HepG2 (cell line): ENCODE data around the gene IQGAP2. TPM values are rescaled to one million over a fixed set of nuclear protein-coding genes. Genes with fewer than 3 reads are reported as not detected.
A peak's percentile ranks its signal among the peaks of the same experiment; 100 is the strongest.

Source experiments
- EEA1 ChIP-seq: sonication (generic); formaldehyde crosslinking; IDR thresholded peaks from 2 replicates; pipeline ENCODE4 v1.5.1; 2020; ENCODE audit warnings: mild to moderate bottlenecking, missing genetic modification reagents, borderline replicate concordance
- IKZF5 ChIP-seq: IDR thresholded peaks from 2 replicates; pipeline ENCODE4 v1.6.1; 2018; ENCODE audit warnings: missing genetic modification reagents, mild to moderate bottlenecking, missing compliant biosample characterization
- KDM3A ChIP-seq: IDR thresholded peaks from 2 replicates; pipeline ENCODE4 v1.6.1; 2018; ENCODE audit warnings: low read depth, missing compliant biosample characterization
- MED13 ChIP-seq: sonication (generic); formaldehyde crosslinking; IDR thresholded peaks from 2 replicates; pipeline ENCODE4 v1.5.0; 2020; ENCODE audit warnings: missing genetic modification reagents
- NCOR1 ChIP-seq: fragments of 200-600 bp; sonication (generic); IDR thresholded peaks from 2 replicates; pipeline ENCODE4 v1.7.0; 2017; ENCODE audit warnings: antibody characterized with exemption, low read length, borderline replicate concordance
- RARG ChIP-seq: sonication (generic); formaldehyde crosslinking; IDR thresholded peaks from 2 replicates; pipeline ENCODE4 v1.4.0; 2020; ENCODE audit warnings: low read depth, mild to moderate bottlenecking, missing genetic modification reagents
- SCMH1 ChIP-seq: sonication (generic); formaldehyde crosslinking; IDR thresholded peaks from 2 replicates; pipeline ENCODE4 v1.9.0; 2021; ENCODE audit warnings: missing genetic modification reagents, mild to moderate bottlenecking, borderline replicate concordance
- SRSF1 ChIP-seq: fragments of 200-400 bp; formaldehyde crosslinking; optimal IDR thresholded peaks from 2 replicates; pipeline ENCODE3; 2017; ENCODE audit warnings: mild to moderate bottlenecking, low read depth, low read length, moderate library complexity
- YEATS2 ChIP-seq: sonication (generic); formaldehyde crosslinking; IDR thresholded peaks from 2 replicates; pipeline ENCODE4 v1.4.0; 2020; ENCODE audit warnings: missing genetic modification reagents, borderline replicate concordance
- YY1 ChIP-seq: IDR thresholded peaks from 2 replicates; pipeline ENCODE4 v1.6.1; 2011; ENCODE audit warnings: low read length, low read depth, moderate library complexity, mild to moderate bottlenecking; ENCODE audit not compliant: insufficient read depth, insufficient replicate concordance
- ZBTB49 ChIP-seq: sonication (generic); formaldehyde crosslinking; IDR thresholded peaks from 2 replicates; pipeline ENCODE4 v1.4.0; 2020; ENCODE audit warnings: missing genetic modification reagents, borderline replicate concordance
- ZFP37 ChIP-seq: sonication (generic); formaldehyde crosslinking; IDR thresholded peaks from 2 replicates; pipeline ENCODE4 v1.4.0; 2020; ENCODE audit warnings: missing genetic modification reagents, borderline replicate concordance
- ZFYVE20 ChIP-seq: sonication (generic); formaldehyde crosslinking; IDR thresholded peaks from 2 replicates; pipeline ENCODE4 v1.8.0; 2023; ENCODE audit warnings: low read depth, mild to moderate bottlenecking, moderate library complexity, missing genetic modification reagents, borderline replicate concordance
- ZNF484 ChIP-seq: sonication (generic); formaldehyde crosslinking; IDR thresholded peaks from 2 replicates; pipeline ENCODE4 v1.5.1; 2020; ENCODE audit warnings: mild to moderate bottlenecking, low read depth, missing genetic modification reagents, borderline replicate concordance
- ZNF691 ChIP-seq: sonication (generic); formaldehyde crosslinking; IDR thresholded peaks from 2 replicates; pipeline ENCODE4 v1.4.0; 2020; ENCODE audit warnings: missing genetic modification reagents, low read depth, mild to moderate bottlenecking, borderline replicate concordance
- ZNF724P ChIP-seq: sonication (generic); formaldehyde crosslinking; IDR thresholded peaks from 2 replicates; pipeline ENCODE4 v1.8.0; 2022; ENCODE audit warnings: missing genetic modification reagents, borderline replicate concordance
- ZNF747 ChIP-seq: sonication (generic); formaldehyde crosslinking; IDR thresholded peaks from 2 replicates; pipeline ENCODE4 v1.8.1; 2023; ENCODE audit warnings: missing genetic modification reagents, mild to moderate bottlenecking, borderline replicate concordance
- ZNF761 ChIP-seq: sonication (generic); formaldehyde crosslinking; conservative IDR thresholded peaks from 2 replicates; pipeline ENCODE4 v1.4.0; 2020; ENCODE audit warnings: mild to moderate bottlenecking, missing genetic modification reagents
- ZNF878 ChIP-seq: sonication (generic); formaldehyde crosslinking; IDR thresholded peaks from 2 replicates; pipeline ENCODE4 v1.8.1; 2023; ENCODE audit warnings: mild to moderate bottlenecking, missing genetic modification reagents, moderate library complexity
- polyA plus RNA-seq, 8 experiments: library from polyadenylated mRNA; depleted of rRNA in 3 of 8; stranded (reverse) in 7 of 8; unstranded in 1 of 8; fragments of >200 nt; fragmentation: Illumina TruSeq in 4 of 8; extraction: Trizol in 4 of 8; gene quantifications; 2 replicates each; pipeline versions ENCODE4 v1.2.1 to v1.2.3, GENCODE V29; 2011 to 2016; ENCODE audit warnings: low read depth in 4 of 8, missing spikeins in 1 of 8, mixed read lengths in 1 of 8; ENCODE audit not compliant: insufficient read depth in 1 of 8
- total RNA-seq, 5 experiments: library from RNA; depleted of rRNA; stranded (reverse); fragments of >200 nt; fragmentation: Illumina TruSeq; extraction: Trizol; gene quantifications; 2 replicates each; pipeline ENCODE4 v1.2.3, GENCODE V29; 2016; ENCODE audit warnings: low read depth in 1 of 5
- TF ChIP-seq, protein P1 (sequence below): sonication (generic); formaldehyde crosslinking; IDR thresholded peaks from 2 replicates; pipeline ENCODE4 v1.5.1; 2020; ENCODE audit warnings: mild to moderate bottlenecking, missing genetic modification reagents, moderate library complexity
- TF ChIP-seq, protein P2 (sequence below): IDR thresholded peaks from 2 replicates; pipeline ENCODE4 v1.6.1; 2016; ENCODE audit warnings: missing compliant biosample characterization, missing genetic modification reagents, borderline replicate concordance
- TF ChIP-seq, protein P3 (sequence below): sonication (generic); formaldehyde crosslinking; IDR thresholded peaks from 2 replicates; pipeline ENCODE4 v1.4.0; 2020; ENCODE audit warnings: mild to moderate bottlenecking, missing genetic modification reagents

Gene IQGAP2
- total and polyA plus RNA-seq, 2 of the 13 experiments (the other 11 are each of a cell fraction or from before 2014, with no cell fraction given) = 35.2 to 83.3 TPM

- no peak for TF ChIP-seq YEATS2 (CRISPR knock-in tag)
- TF ChIP-seq, protein P1, sequence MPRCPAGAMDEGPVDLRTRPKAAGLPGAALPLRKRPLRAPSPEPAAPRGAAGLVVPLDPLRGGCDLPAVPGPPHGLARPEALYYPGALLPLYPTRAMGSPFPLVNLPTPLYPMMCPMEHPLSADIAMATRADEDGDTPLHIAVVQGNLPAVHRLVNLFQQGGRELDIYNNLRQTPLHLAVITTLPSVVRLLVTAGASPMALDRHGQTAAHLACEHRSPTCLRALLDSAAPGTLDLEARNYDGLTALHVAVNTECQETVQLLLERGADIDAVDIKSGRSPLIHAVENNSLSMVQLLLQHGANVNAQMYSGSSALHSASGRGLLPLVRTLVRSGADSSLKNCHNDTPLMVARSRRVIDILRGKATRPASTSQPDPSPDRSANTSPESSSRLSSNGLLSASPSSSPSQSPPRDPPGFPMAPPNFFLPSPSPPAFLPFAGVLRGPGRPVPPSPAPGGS = no peak
- no peak for TF ChIP-seq ZBTB49 (CRISPR knock-in tag)
- no peak for TF ChIP-seq SRSF1
- no peak for TF ChIP-seq ZNF691 (CRISPR knock-in tag)
- no peak for TF ChIP-seq ZNF878 (CRISPR knock-in tag)
- TF ChIP-seq YY1 = peak; percentile 27
- no peak for TF ChIP-seq KDM3A (CRISPR knock-in tag)
- no peak for TF ChIP-seq EEA1 (CRISPR knock-in tag)
- no peak for TF ChIP-seq ZNF761 (CRISPR knock-in tag)
- no peak for TF ChIP-seq SCMH1
- no peak for TF ChIP-seq ZFP37
- TF ChIP-seq, protein P2, sequence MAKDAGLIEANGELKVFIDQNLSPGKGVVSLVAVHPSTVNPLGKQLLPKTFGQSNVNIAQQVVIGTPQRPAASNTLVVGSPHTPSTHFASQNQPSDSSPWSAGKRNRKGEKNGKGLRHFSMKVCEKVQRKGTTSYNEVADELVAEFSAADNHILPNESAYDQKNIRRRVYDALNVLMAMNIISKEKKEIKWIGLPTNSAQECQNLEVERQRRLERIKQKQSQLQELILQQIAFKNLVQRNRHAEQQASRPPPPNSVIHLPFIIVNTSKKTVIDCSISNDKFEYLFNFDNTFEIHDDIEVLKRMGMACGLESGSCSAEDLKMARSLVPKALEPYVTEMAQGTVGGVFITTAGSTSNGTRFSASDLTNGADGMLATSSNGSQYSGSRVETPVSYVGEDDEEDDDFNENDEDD = 0 out of 2 replicates have a peak, but pooled peaks have one; percentile 16
- peak; percentile 44; the same call in 1 of the 2 replicates for TF ChIP-seq NCOR1
- no peak for TF ChIP-seq MED13 (CRISPR knock-in tag)
- no peak for TF ChIP-seq ZNF747
- TF ChIP-seq ZFYVE20 = no peak
- TF ChIP-seq, protein P3, sequence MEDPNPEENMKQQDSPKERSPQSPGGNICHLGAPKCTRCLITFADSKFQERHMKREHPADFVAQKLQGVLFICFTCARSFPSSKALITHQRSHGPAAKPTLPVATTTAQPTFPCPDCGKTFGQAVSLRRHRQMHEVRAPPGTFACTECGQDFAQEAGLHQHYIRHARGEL = no peak
- no peak for TF ChIP-seq ZNF484 (CRISPR knock-in tag)
- no peak for TF ChIP-seq RARG (CRISPR knock-in tag)
- TF ChIP-seq ZNF724P (CRISPR knock-in tag) = no peak
- no peak; the same call in 1 of the 2 replicates for TF ChIP-seq IKZF5
These were observed 90.2 kb downstream of the IQGAP2 start (continued) for GRCh38 chr5:76493190-76493837.
